ENCODE measurements around the gene ADAM19. TPM values are rescaled to one million over a fixed set of nuclear protein-coding genes. Genes with fewer than 3 reads are reported as not detected.

ADAM19 gene
- total RNA-seq, 4 donors from 2014 or later, result 6.4 to 15.2 (median 10.0) TPM

DNA sequence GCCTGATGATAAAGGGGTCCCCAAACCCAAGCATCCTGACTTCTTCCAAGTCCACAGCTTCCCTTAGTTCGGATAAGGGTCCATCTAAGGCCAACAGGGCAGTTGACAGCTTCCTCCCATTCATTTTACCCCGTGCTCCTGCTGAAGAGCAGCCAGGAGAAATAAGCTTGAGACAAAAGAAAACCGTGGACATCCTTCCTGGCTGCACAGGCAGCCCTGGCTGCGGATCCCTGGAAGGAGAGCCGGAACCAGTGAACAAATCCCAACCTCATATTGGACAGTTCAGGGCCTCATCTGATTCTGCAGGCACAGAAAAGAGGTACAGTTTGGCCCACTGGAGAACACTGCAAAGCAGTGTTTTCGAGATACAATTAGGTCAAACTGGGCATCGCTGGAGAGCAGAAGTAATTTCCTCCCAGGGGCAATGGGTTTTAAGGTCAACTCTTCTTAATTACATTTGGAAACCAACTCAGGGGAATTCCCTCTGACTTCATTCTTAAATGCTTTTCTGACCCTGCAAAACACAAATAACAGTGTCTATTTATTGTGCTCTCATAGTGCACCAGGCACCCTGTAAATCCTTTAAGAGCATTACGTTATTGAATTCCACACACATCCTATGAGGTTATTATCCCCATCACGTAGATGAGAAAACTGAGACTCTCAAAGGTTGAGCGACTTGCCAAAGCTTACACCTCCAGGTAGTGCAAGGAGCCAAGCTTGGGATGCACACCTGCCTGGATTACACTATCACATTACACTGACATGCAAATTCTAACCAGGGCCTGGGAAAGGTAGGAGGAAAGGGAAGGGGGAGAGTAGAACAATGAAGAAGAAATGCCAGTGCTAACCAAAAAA is 21.2 kb downstream of the ADAM19 start:
- intact Hi-C loops (cut with DNase I), result no loop called here
- no peak overlapping the region for H3K4me3 ChIP-seq (replicated peaks in 1 of 3)
- H3K4me1 ChIP-seq, result peaks cover 6 to 34% of the 10 kb centered on the region in 2 donors
- WGBS, 2 donors, result 61 to 71% methylated on average over 10 of the region's 10 CpGs
- no peak overlapping the region for H3K27ac ChIP-seq
- H3K9me3 ChIP-seq, result no peaks in the 10 kb centered on the region
- TF ChIP-seq, protein P1, sequence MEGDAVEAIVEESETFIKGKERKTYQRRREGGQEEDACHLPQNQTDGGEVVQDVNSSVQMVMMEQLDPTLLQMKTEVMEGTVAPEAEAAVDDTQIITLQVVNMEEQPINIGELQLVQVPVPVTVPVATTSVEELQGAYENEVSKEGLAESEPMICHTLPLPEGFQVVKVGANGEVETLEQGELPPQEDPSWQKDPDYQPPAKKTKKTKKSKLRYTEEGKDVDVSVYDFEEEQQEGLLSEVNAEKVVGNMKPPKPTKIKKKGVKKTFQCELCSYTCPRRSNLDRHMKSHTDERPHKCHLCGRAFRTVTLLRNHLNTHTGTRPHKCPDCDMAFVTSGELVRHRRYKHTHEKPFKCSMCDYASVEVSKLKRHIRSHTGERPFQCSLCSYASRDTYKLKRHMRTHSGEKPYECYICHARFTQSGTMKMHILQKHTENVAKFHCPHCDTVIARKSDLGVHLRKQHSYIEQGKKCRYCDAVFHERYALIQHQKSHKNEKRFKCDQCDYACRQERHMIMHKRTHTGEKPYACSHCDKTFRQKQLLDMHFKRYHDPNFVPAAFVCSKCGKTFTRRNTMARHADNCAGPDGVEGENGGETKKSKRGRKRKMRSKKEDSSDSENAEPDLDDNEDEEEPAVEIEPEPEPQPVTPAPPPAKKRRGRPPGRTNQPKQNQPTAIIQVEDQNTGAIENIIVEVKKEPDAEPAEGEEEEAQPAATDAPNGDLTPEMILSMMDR (IDR thresholded peaks at IDR 0.05), result no peak
- no peak for TF ChIP-seq POLR2A (IDR thresholded peaks at IDR 0.05)
- no peak for DNase-seq
- H3K27me3 ChIP-seq, result no peaks in the 10 kb centered on the region
- no peaks in the 10 kb centered on the region for H3K36me3 ChIP-seq

DNA sequence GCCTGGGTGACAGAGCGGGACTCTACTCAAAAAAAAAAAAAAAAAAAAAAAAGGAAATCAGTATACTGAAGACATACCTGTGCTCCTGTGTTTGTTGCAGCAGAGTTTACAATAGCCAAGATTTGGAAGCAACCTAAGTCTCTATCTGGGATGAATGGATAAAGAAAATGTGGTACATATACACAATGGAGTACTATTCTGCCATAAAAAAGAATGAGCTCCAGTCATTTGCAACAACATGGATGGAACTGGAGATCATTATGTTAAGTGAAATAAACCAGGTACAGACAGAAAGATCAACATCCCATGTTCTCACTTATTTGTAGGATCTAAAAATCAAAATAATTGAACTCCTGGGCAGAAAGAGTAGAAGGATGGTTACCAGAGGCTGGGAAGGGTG is 22.9 kb downstream of the ADAM19 start:
- Histone ChIP-seq H3K4me1 (peaks cover under 1 to 32% of the 10 kb centered on the region in 2 donors), H3K4me3 (replicated peaks in 1 of 3) (no peak overlapping the region), H3K9me3 (no peaks in the 10 kb centered on the region), H3K27me3 (no peaks in the 10 kb centered on the region), H3K27ac (no peak overlapping the region), H3K36me3 (no peaks in the 10 kb centered on the region)
- intact Hi-C loops (cut with DNase I), result no loop called here
- TF ChIP-seq, protein P1 (IDR thresholded peaks at IDR 0.05), result no peak
- TF ChIP-seq POLR2A (IDR thresholded peaks at IDR 0.05), result no peak
- WGBS, 2 donors, result 93 to 100% methylated on average over 1 of the region's 1 CpG
- no peak for DNase-seq

DNA sequence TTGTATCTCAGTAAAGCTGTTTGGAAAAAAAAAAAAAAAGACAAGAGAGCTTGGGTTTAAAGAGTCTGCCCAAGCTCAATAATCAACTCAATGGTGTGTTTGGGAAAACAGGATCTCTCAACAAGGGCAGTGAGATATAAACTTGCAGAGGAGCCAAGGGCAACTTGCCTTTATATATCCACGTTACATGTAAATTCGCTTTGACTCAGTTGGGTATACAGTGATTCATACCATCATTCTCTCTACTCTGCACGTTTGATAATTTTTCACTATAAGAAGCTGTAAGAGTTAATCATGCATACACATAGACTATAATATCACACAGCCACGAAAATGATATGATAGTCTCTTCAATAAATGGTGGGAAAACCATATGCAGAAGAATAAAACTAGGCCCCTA is 24.9 kb downstream of the ADAM19 start:
- 91 to 96% methylated on average over 4 of the region's 4 CpGs for WGBS, 2 donors
- Histone ChIP-seq H3K4me1 (peaks cover 0 to 42% of the 10 kb centered on the region in 2 donors), H3K36me3 (no peaks in the 10 kb centered on the region), H3K9me3 (no peaks in the 10 kb centered on the region), H3K27me3 (no peaks in the 10 kb centered on the region), H3K4me3 (replicated peaks in 1 of 3) (no peak overlapping the region), H3K27ac (no peak overlapping the region)
- intact Hi-C loops (cut with DNase I), result no loop called here
- no peak for DNase-seq
- no peak for TF ChIP-seq POLR2A (IDR thresholded peaks at IDR 0.05)
- TF ChIP-seq, protein P1 (IDR thresholded peaks at IDR 0.05), result no peak

DNA sequence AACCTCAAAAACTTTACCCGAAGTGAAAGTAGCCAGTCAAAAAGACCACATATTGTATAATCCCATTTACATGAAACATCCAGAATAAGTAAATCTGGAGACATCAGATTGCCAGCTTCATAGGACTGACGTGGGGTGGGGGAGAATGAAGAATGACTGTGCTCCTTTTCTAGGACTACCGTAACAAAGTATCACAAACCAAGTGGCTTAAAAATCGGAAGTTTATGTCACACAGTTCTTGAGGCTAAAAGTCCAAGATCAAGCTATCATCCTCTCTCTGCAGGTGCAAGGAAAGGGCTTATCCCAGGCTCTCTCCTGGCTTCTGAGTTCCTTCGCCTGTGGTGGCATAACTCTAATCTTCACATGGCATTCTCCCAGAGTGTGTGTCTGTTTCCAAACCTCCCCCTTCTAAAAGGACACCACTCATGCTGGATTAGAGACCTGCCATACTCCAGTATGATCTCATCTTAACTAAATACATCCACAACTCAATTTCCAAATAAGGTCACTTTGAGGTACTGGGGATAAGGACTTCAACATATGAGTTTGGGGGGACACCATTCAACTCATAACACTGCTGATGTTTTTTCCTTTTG is 25.5 kb downstream of the ADAM19 start:
- Histone ChIP-seq H3K27ac (no peak overlapping the region), H3K27me3 (no peaks in the 10 kb centered on the region), H3K4me3 (replicated peaks in 1 of 3) (no peak overlapping the region), H3K9me3 (no peaks in the 10 kb centered on the region), H3K36me3 (no peaks in the 10 kb centered on the region), H3K4me1 (peaks cover 0 to 40% of the 10 kb centered on the region in 2 donors)
- intact Hi-C loops (cut with DNase I), result no loop called here
- TF ChIP-seq, protein P1 (IDR thresholded peaks at IDR 0.05), result no peak
- no peak for TF ChIP-seq POLR2A (IDR thresholded peaks at IDR 0.05)
- WGBS, 2 donors, result 91 to 95% methylated on average over 5 of the region's 5 CpGs
- no peak for DNase-seq

DNA sequence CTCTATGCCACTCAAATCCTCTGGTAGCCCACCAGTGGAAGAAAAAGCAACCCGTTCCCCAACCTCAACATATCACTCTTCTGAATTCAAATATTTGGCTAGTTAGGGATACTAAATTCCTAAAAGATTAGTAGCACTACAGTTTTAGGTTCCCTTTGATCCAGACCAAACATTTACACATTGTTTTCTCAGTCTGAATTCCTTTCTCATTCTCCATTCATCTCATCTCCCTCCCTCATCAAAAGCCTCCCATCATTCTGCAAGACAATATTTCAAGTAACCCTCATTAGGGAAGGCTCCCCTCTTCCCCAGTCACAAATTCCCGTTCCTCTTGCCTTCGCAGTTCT is 26.3 kb downstream of the ADAM19 start:
- 79% methylated on average over 3 of the region's 3 CpGs for WGBS, 2 donors
- H3K4me3 ChIP-seq (replicated peaks in 1 of 3), result no peak overlapping the region
- H3K27me3 ChIP-seq, result no peaks in the 10 kb centered on the region
- DNase-seq, result no peak
- H3K9me3 ChIP-seq, result no peaks in the 10 kb centered on the region
- H3K27ac ChIP-seq, result no peak overlapping the region
- peaks cover under 1 to 37% of the 10 kb centered on the region in 2 donors for H3K4me1 ChIP-seq
- TF ChIP-seq, protein P1 (IDR thresholded peaks at IDR 0.05), result no peak
- no peak for TF ChIP-seq POLR2A (IDR thresholded peaks at IDR 0.05)
- intact Hi-C loops (cut with DNase I), result no loop called here
- H3K36me3 ChIP-seq, result no peaks in the 10 kb centered on the region
